NCI-H1694 treated with DMSO at 0.1 percent for 48 hours (cell line): ENCODE results near the gene NRCAM.
A peak's percentile ranks its signal among the peaks of the same experiment; 100 is the strongest.

Experiments used
- DNase-seq: peaks from one replicate; lab custom pipeline; 2025; lab: John Stamatoyannopoulos, UW

NRCAM gene

GRCh38 chr7:108246227-108246837 lies 209.9 kb downstream of the NRCAM start:
- DNase-seq = no peak

- no peak for DNase-seq
These were observed 210.6 kb downstream of the NRCAM start for GRCh38 chr7:108245523-108246226.

- no peak for DNase-seq
These were observed 212.1 kb downstream of the NRCAM start for GRCh38 chr7:108244110-108244509.

DNA sequence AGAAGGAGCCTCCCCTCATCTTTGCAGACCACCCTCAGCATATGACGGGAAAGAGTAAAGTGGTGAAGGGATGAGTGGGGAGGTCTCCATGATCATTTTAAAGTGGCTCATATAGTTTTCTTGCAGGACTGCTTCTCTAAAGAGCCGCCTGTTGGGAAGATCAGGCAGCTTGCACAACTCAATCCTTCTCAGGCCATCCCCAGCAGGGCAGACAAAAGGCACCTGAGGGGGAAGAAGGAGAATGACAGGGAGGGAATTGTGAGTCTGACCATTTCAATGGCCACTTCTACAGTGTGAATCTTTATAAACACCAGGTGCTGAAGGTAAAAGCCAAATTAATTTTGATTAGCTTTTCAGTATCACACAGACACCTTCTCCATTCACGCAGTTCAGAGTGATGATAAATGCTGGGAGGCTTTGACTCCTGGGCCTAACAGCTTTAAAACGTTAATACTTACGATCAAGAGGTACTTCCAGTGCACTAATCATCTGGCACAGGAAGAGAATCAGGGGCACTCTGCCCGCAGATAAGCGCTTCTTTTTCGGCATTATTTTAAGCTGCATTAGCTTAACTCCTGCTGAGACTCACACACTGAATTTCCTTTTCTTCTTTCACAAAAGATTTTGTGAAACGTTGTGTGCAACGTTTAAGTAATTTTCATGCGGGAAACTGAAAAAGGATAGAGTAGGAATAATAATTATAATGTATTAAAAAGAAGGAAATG lies 216.6 kb downstream of the NRCAM start:
- no peak for DNase-seq

- no peak for DNase-seq
These were observed 219.4 kb downstream of the NRCAM start for GRCh38 chr7:108236681-108237415.

GRCh38 chr7:108235451-108236061 lies 220.7 kb downstream of the NRCAM start:
- DNase-seq = no peak

- DNase-seq = no peak
These were observed 221.2 kb downstream of the NRCAM start for GRCh38 chr7:108234971-108235450.

- no peak for DNase-seq
These were observed 222.0 kb downstream of the NRCAM start for GRCh38 chr7:108234281-108234680.

DNA sequence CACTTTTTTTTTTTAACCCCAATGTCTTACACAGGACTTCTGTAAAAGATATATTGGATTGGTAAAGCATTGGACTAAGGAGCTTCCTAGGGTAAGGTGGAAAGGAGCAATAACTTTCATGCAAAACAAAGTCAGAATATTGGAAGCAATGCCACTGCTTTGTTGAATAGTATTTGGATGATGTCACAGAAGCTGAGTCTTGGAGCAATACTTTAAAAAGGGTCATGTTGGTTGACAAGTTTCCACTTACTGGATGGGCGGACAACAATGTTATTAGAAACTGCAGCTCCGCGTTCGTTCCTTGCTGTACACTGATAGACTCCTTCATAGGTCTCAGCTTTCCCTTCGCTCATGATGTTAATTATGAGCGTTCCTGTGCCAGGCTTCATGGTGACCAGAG lies 224.2 kb downstream of the NRCAM start:
- no peak for DNase-seq

DNA sequence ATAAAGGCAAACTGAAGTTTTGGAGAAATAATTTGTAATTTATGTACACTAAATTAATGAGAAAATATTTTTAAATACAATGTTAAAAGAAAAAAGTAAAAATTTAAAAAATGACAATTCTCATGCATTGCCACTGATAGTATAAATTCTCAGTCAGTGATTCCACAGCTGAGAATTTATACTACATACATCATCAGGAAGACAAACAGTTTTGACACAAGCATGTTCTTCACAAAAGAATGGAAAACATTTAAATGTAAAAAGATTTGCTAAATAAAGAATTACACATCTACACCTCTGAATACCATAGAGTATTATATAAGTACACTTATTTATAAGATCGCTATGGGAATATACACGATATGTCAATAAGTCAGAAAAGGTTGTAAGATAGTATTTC lies 225.0 kb downstream of the NRCAM start:
- DNase-seq = no peak

- DNase-seq = no peak
These were observed 228.9 kb downstream of the NRCAM start for GRCh38 chr7:108227366-108227765.

- no peak for DNase-seq
These were observed 229.4 kb downstream of the NRCAM start for GRCh38 chr7:108226816-108227299.

GRCh38 chr7:108225531-108226181 lies 230.6 kb downstream of the NRCAM start:
- no peak for DNase-seq

DNA sequence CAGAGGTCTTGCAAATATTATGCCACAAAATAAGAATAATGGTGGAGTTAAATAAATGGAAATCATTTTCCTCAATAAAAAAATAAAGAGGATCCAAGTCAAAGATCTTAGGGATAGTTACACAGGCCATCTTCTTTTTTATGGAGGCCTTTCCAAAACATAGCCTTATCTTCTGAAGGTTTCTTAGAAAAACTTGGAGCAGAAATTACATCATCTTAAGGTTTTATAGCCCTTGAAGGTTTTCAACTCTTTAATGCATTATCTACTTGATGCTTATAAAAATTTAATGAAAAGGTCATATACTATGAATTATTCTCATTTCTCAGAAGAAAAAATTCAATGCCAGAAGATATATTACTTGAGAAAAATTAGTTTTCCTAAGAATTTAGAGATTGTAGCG lies 231.8 kb downstream of the NRCAM start:
- DNase-seq = no peak

GRCh38 chr7:108222236-108222892 lies 233.9 kb downstream of the NRCAM start:
- DNase-seq = no peak

GRCh38 chr7:108211382-108212201 lies 244.6 kb downstream of the NRCAM start:
- DNase-seq = no peak

GRCh38 chr7:108210796-108211195 lies 245.4 kb downstream of the NRCAM start:
- no peak for DNase-seq

- DNase-seq = no peak
These were observed 250.9 kb downstream of the NRCAM start for GRCh38 chr7:108205311-108205710.

DNA sequence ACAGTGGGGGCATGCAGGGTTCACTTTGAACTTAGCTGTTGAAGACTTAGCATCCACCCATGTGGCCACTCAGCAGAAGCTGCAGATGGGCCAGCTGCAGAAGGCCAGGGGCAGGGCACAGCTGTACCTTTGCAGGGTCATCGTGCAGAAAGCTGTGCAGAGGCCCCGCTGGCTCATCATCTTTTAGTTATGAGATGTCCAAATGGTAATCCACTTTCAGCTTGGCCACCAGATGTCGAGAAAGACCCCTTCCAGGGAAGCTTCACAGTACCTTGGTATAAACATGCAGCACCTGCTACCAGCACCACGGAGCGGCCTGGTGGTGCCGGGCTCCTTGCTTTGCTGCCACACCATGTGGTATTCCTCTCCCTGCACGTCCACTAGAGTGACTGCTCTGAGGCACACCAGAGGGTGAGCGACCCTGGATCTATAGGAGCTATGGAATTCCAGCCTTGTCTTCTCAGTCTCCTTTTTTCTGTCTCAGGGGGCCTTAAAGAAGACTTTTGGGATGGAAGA lies 251.9 kb downstream of the NRCAM start:
- DNase-seq = no peak

GRCh38 chr7:108203537-108203936 lies 252.7 kb downstream of the NRCAM start:
- DNase-seq = peak; percentile 37
